IMR-90 (cell line): Measurements from ENCODE around the gene PPFIBP2. TPM values are rescaled to one million over a fixed set of nuclear protein-coding genes. Genes with fewer than 3 reads are reported as not detected.

Source experiments
- ATAC-seq: fragments of 200-7000 bp; cut with Tn5 transposase; 2 replicates; pipeline ENCODE4 v1.9.1; 2020; ENCODE audit warnings: low read depth, mild to moderate bottlenecking, moderate library complexity
- BruUV-seq: library from RNA; stranded (reverse); fragments of 400-500 nt; replicated peaks from 2 replicates; lab custom pipeline; 2021; lab: Mats Ljungman, UMichigan
- CTCF ChIA-PET: fragments of 300-600 bp; formaldehyde crosslinking; extraction: SDS; loops from one replicate; lab custom pipeline; 2021; ENCODE audit warnings: antibody characterized with exemption; lab: Yijun Ruan, JAX
- POLR2A ChIA-PET: fragments of 300-600 bp; sonication (Branson Sonifier 250); formaldehyde crosslinking; loops from one replicate; lab custom pipeline; 2022; ENCODE audit warnings: antibody characterized with exemption; ENCODE audit not compliant: unreplicated experiment; lab: Charles Lee
- DNase-seq: peaks from one replicate; pipeline ENCODE4 v3.0.0; 2013
- H2AFZ ChIP-seq: replicated peaks from 2 replicates; pipeline ENCODE3; 2013; ENCODE audit warnings: low read length, mild to moderate bottlenecking; ENCODE audit not compliant: poor library complexity
- H2AK5ac ChIP-seq: 2 replicates; pipeline ENCODE4 v1.6.1; 2013; ENCODE audit warnings: low read depth, low read length, inconsistent platforms
- H2AK9ac ChIP-seq: replicated peaks from 2 replicates; pipeline ENCODE3; 2013; ENCODE audit warnings: mild to moderate bottlenecking, low read depth, low read length, moderate library complexity; ENCODE audit not compliant: poor library complexity
- H2BK120ac ChIP-seq: 2 replicates; pipeline ENCODE4 v1.6.1; 2013; ENCODE audit warnings: low read depth, low read length, inconsistent platforms
- H2BK15ac ChIP-seq: 3 replicates; pipeline ENCODE4 v1.6.1; 2013; ENCODE audit warnings: low read depth, low read length, inconsistent platforms
- H2BK20ac ChIP-seq: 2 replicates; pipeline ENCODE4 v1.6.1; 2013; ENCODE audit warnings: low read depth, mild to moderate bottlenecking, inconsistent platforms, low read length, moderate library complexity
- H2BK5ac ChIP-seq: 2 replicates; pipeline ENCODE4 v1.6.1; 2013; ENCODE audit warnings: mild to moderate bottlenecking, low read depth, low read length, inconsistent platforms; ENCODE audit not compliant: poor library complexity, severe bottlenecking
- H3K14ac ChIP-seq: replicated peaks from 2 replicates; pipeline ENCODE4 v1.6.1; 2013; ENCODE audit warnings: low read depth, low read length, inconsistent platforms
- H3K18ac ChIP-seq: 2 replicates; pipeline ENCODE4 v1.6.1; 2013; ENCODE audit warnings: low read depth, low read length, control low read depth
- H3K23ac ChIP-seq: 2 replicates; pipeline ENCODE4 v1.6.1; 2013; ENCODE audit warnings: low read depth, low read length, inconsistent platforms
- H3K27ac ChIP-seq: 2 replicates; pipeline ENCODE4 v1.5.1; 2013; ENCODE audit warnings: mild to moderate bottlenecking, control low read depth, low read length; ENCODE audit not compliant: insufficient read depth
- H3K27me3 ChIP-seq: 2 replicates; pipeline ENCODE4 v1.6.1; 2013; ENCODE audit warnings: low read length; ENCODE audit not compliant: control insufficient read depth, insufficient read depth
- H3K36me3 ChIP-seq: 2 replicates; pipeline ENCODE4 v1.6.1; 2013; ENCODE audit warnings: low read length, mixed read lengths; ENCODE audit not compliant: control insufficient read depth, insufficient read depth
- H3K4ac ChIP-seq: 2 replicates; pipeline ENCODE4 v1.6.1; 2013; ENCODE audit warnings: low read depth, low read length, inconsistent platforms
- H3K4me1 ChIP-seq: 2 replicates; pipeline ENCODE4 v1.6.1; 2013; ENCODE audit warnings: low read length, mixed read lengths; ENCODE audit not compliant: control insufficient read depth, insufficient read depth
- H3K4me2 ChIP-seq: 2 replicates; pipeline ENCODE4 v1.6.1; 2013; ENCODE audit warnings: low read depth, mild to moderate bottlenecking, control low read depth, low read length, moderate library complexity
- H3K4me3 ChIP-seq: 2 replicates; pipeline ENCODE4 v1.5.1; 2013; ENCODE audit warnings: low read depth, mild to moderate bottlenecking, control low read depth, low read length, moderate library complexity; ENCODE audit not compliant: insufficient read depth
- H3K56ac ChIP-seq: 2 replicates; pipeline ENCODE4 v1.6.1; 2013; ENCODE audit warnings: low read length, inconsistent platforms; ENCODE audit not compliant: insufficient read depth; ENCODE audit errors: extremely low read depth
- H3K79me1 ChIP-seq, 2 experiments: 2 replicates each; pipeline ENCODE4 v1.6.1; 2013; ENCODE audit warnings: low read length in 2 of 2, inconsistent platforms in 1 of 2, low read depth in 1 of 2
- H3K9ac ChIP-seq: 2 replicates; pipeline ENCODE4 v1.6.1; 2013; ENCODE audit warnings: low read depth, low read length, control low read depth
- H3K9me1 ChIP-seq: 2 replicates; pipeline ENCODE4 v1.6.1; 2013; ENCODE audit warnings: low read length, inconsistent platforms; ENCODE audit not compliant: insufficient read depth
- H3K9me3 ChIP-seq: 2 replicates; pipeline ENCODE4 v1.6.1; 2013; ENCODE audit warnings: low read length; ENCODE audit not compliant: control insufficient read depth, insufficient read depth
- H4K20me1 ChIP-seq: 2 replicates; pipeline ENCODE4 v1.6.1; 2013; ENCODE audit warnings: low read length, inconsistent platforms; ENCODE audit not compliant: insufficient read depth
- H4K5ac ChIP-seq: 2 replicates; pipeline ENCODE4 v1.6.1; 2013; ENCODE audit warnings: mild to moderate bottlenecking, low read depth, low read length, control low read depth
- H4K8ac ChIP-seq, 2 experiments: 2 replicates each; pipeline ENCODE4 v1.6.1; 2013; ENCODE audit warnings: low read depth in 2 of 2, low read length in 2 of 2, control low read depth in 1 of 2, inconsistent platforms in 1 of 2
- H4K91ac ChIP-seq: 2 replicates; pipeline ENCODE4 v1.6.1; 2013; ENCODE audit warnings: low read depth, low read length, inconsistent platforms; ENCODE audit not compliant: insufficient read depth
- BHLHE40 ChIP-seq: fragments of 150-350 bp; IDR thresholded peaks from 2 replicates; pipeline ENCODE4 v1.6.1; 2016; ENCODE audit warnings: mild to moderate bottlenecking, low read depth, low read length
- CEBPB ChIP-seq: IDR thresholded peaks from 2 replicates; pipeline ENCODE4 v1.6.1; 2012; ENCODE audit warnings: low read depth, low read length, improper control_type of control experiment
- CHD1 ChIP-seq: IDR thresholded peaks from 2 replicates; pipeline ENCODE4 v1.6.1; 2012; ENCODE audit warnings: low read depth, low read length, improper control_type of control experiment
- FOS ChIP-seq: fragments of 150-350 bp; IDR thresholded peaks from 2 replicates; pipeline ENCODE4 v1.6.1; 2016; ENCODE audit warnings: low read depth, low read length
- MAFK ChIP-seq: IDR thresholded peaks from 2 replicates; pipeline ENCODE4 v1.6.1; 2012; ENCODE audit warnings: low read depth, low read length, improper control_type of control experiment
- MAZ ChIP-seq: IDR thresholded peaks from 2 replicates; pipeline ENCODE4 v1.6.1; 2012; ENCODE audit warnings: low read depth, mild to moderate bottlenecking, low read length, improper control_type of control experiment, moderate library complexity, borderline replicate concordance
- MXI1 ChIP-seq: IDR thresholded peaks from 2 replicates; pipeline ENCODE4 v1.6.1; 2012; ENCODE audit warnings: low read depth, mild to moderate bottlenecking, low read length, moderate library complexity, borderline replicate concordance
- NFE2L2 ChIP-seq: fragments of 150-350 bp; IDR thresholded peaks from 2 replicates; pipeline ENCODE4 v1.6.1; 2016; ENCODE audit warnings: low read depth, mild to moderate bottlenecking, low read length
- POLR2A ChIP-seq: IDR thresholded peaks from 2 replicates; pipeline ENCODE4 v1.6.1; 2012; ENCODE audit warnings: mild to moderate bottlenecking, low read depth, low read length
- RAD21 ChIP-seq: IDR thresholded peaks from 2 replicates; pipeline ENCODE4 v1.6.1; 2012; ENCODE audit warnings: low read length, improper control_type of control experiment
- RFX5 ChIP-seq: IDR thresholded peaks from 2 replicates; pipeline ENCODE4 v1.8.0; 2012; ENCODE audit warnings: low read depth, mild to moderate bottlenecking, low read length, moderate library complexity
- SMC3 ChIP-seq: fragments of 150-350 bp; IDR thresholded peaks from 2 replicates; pipeline ENCODE4 v1.6.1; 2016; ENCODE audit warnings: low read depth, mild to moderate bottlenecking, antibody characterized with exemption, low read length, moderate library complexity
- WGBS, 2 experiments: methylation state at CpG; one replicate each; pipeline versions ENCODE4 v1.1.5 to v1.1.7; 2013; ENCODE audit warnings: missing lambda C conversion rate in 2 of 2; ENCODE audit not compliant: insufficient read length in 1 of 2; ENCODE audit errors: extremely low coverage in 2 of 2; 5-methylcytosine and 5-hydroxymethylcytosine counted together
- dilution Hi-C: fragments of 300-500 bp; cut with HindIII; formaldehyde crosslinking; loops from one replicate; pipeline ENCODE4 v1.14.3; 2018; ENCODE audit warnings: low sequenced_read_pairs; ENCODE audit not compliant: unreplicated experiment
- in situ Hi-C: fragments of 300-500 bp; cut with MboI; formaldehyde crosslinking; loops from 3 replicates; pipeline ENCODE4 v1.14.3; 2019; ENCODE audit warnings: low sequenced_read_pairs, inconsistent platforms, mixed read lengths
- intact Hi-C: fragments of 100-400 bp; cut with micrococcal nuclease; formaldehyde crosslinking; loops from 2 replicates; pipeline ENCODE4 v1.10.0; 2022
- polyA plus RNA-seq, 3 experiments: library from polyadenylated mRNA; depleted of rRNA; stranded (reverse); fragments of >200 nt; gene quantifications; 2 replicates each; pipeline ENCODE4 v1.2.3, GENCODE V29; 2012; ENCODE audit warnings: low replicate concordance in 1 of 3
- total RNA-seq: library from RNA; depleted of rRNA; stranded (reverse); fragments of >200 nt; gene quantifications from 2 replicates; pipeline ENCODE4 v1.2.3, GENCODE V29; 2012
- TF ChIP-seq, protein P1 (sequence below): fragments of 150-350 bp; IDR thresholded peaks from 2 replicates; pipeline ENCODE4 v1.6.1; 2016; ENCODE audit warnings: low read depth, mild to moderate bottlenecking, low read length, moderate library complexity, borderline replicate concordance
- TF ChIP-seq, protein P2 (sequence below): conservative IDR thresholded peaks from 2 replicates; pipeline ENCODE4 v1.5.1; 2012; ENCODE audit warnings: mild to moderate bottlenecking, low read depth, low read length, improper control_type of control experiment
- TF ChIP-seq, protein P3 (sequence below): fragments of 150-350 bp; IDR thresholded peaks from 2 replicates; pipeline ENCODE4 v1.6.1; 2017; ENCODE audit warnings: mild to moderate bottlenecking, antibody characterized with exemption, low read length, low read depth

PPFIBP2 gene
- total and polyA plus RNA-seq, 2 of the 4 experiments (the other 2 are of a cell fraction), result 6.0 to 11.8 TPM

DNA sequence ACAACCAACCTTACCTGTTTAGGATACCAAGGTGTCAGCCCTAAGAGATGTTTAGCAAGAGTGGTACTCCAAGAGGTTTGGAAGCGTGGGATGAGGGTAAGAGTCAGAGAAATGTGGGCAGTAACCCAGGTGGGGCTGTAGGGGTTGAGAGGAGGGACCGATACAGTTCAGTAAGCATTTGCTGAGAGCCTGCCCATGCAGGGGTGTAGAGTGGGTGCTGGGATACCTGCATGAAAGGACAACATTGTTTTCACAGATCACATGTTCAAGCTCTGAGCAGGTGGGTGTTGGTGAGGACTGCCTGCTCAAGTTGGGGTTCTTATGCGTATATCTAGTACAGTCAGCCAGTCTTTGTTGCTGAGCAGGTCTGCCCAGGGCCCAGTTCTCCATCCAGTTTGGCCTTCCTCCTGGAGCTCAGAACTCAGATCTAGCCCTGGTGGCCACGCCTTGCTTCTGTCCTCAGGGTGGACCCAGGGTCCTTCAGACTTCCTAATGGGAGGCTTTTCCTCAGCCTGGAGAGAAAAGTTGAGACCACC is 14.8 kb downstream of the PPFIBP2 start:
- ATAC-seq, result no peak
- Histone ChIP-seq H2AFZ (no peak overlapping the region), H3K18ac (no peak overlapping the region), H4K91ac (no peak overlapping the region), H3K79me1 (no peaks in the 10 kb centered on the region), H2AK5ac (no peak overlapping the region), H3K4ac (no peak overlapping the region), H4K8ac (no peak overlapping the region), H2AK9ac (no peak overlapping the region), H4K5ac (no peak overlapping the region), H3K4me3 (no peak overlapping the region), H3K4me1 (no peaks in the 10 kb centered on the region), H3K9me1 (no peaks in the 10 kb centered on the region; the same call in 1 of the 2 replicates), H3K14ac (no peak overlapping the region), H2BK15ac (no peak overlapping the region), H3K9ac (no peak overlapping the region), H3K23ac (no peak overlapping the region), H3K27ac (no peak overlapping the region), H3K9me3 (no peaks in the 10 kb centered on the region), H3K36me3 (no peaks in the 10 kb centered on the region), H3K56ac (no peak overlapping the region), H2BK120ac (no peak overlapping the region), H4K20me1 (no peaks in the 10 kb centered on the region), H2BK5ac (no peak overlapping the region), H3K27me3 (peaks cover 8% of the 10 kb centered on the region), H3K4me2 (no peak overlapping the region), H2BK20ac (no peak overlapping the region)
- no peak for DNase-seq
- intact Hi-C loops, result no loop called here
- TF ChIP-seq RAD21, result no peak
- TF ChIP-seq MAFK, result no peak
- TF ChIP-seq, protein P1, sequence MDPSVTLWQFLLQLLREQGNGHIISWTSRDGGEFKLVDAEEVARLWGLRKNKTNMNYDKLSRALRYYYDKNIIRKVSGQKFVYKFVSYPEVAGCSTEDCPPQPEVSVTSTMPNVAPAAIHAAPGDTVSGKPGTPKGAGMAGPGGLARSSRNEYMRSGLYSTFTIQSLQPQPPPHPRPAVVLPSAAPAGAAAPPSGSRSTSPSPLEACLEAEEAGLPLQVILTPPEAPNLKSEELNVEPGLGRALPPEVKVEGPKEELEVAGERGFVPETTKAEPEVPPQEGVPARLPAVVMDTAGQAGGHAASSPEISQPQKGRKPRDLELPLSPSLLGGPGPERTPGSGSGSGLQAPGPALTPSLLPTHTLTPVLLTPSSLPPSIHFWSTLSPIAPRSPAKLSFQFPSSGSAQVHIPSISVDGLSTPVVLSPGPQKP, result no peak
- no peak for TF ChIP-seq BHLHE40
- TF ChIP-seq MAZ, result no peak
- no peak for TF ChIP-seq CEBPB
- TF ChIP-seq SMC3, result no peak
- TF ChIP-seq, protein P2, sequence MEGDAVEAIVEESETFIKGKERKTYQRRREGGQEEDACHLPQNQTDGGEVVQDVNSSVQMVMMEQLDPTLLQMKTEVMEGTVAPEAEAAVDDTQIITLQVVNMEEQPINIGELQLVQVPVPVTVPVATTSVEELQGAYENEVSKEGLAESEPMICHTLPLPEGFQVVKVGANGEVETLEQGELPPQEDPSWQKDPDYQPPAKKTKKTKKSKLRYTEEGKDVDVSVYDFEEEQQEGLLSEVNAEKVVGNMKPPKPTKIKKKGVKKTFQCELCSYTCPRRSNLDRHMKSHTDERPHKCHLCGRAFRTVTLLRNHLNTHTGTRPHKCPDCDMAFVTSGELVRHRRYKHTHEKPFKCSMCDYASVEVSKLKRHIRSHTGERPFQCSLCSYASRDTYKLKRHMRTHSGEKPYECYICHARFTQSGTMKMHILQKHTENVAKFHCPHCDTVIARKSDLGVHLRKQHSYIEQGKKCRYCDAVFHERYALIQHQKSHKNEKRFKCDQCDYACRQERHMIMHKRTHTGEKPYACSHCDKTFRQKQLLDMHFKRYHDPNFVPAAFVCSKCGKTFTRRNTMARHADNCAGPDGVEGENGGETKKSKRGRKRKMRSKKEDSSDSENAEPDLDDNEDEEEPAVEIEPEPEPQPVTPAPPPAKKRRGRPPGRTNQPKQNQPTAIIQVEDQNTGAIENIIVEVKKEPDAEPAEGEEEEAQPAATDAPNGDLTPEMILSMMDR, result no peak
- TF ChIP-seq, protein P3, sequence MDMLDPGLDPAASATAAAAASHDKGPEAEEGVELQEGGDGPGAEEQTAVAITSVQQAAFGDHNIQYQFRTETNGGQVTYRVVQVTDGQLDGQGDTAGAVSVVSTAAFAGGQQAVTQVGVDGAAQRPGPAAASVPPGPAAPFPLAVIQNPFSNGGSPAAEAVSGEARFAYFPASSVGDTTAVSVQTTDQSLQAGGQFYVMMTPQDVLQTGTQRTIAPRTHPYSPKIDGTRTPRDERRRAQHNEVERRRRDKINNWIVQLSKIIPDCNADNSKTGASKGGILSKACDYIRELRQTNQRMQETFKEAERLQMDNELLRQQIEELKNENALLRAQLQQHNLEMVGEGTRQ, result no peak
- no peak for TF ChIP-seq CHD1
- no peak for TF ChIP-seq RFX5
- TF ChIP-seq MXI1, result no peak
- TF ChIP-seq POLR2A, result no peak
- no peak for TF ChIP-seq FOS
- no peak for TF ChIP-seq NFE2L2
- POLR2A ChIA-PET, result no interaction called here
- WGBS, 2 experiments, result no CpG with 5 or more reads among the region's 4 CpGs
- CTCF ChIA-PET, result no interaction called here
- in situ Hi-C loops, result no loop called here
- no TSS peak for BruUV-seq
- dilution Hi-C loops, result no loop called here
